MG63 (cell line): ENCODE data around the gene EDAR. TPM values are rescaled to one million over a fixed set of nuclear protein-coding genes. Genes with fewer than 3 reads are reported as not detected.

Source experiments
- DNase-seq: peaks from one replicate; pipeline ENCODE4 v3.0.0-alpha.2; 2020
- H3K27me3 ChIP-seq: fragments of 250-450 bp; sonication (Bioruptor Pico); 2 replicates; pipeline ENCODE4 v1.5.1; 2020; ENCODE audit warnings: mild to moderate bottlenecking, moderate library complexity
- H3K36me3 ChIP-seq: fragments of 250-450 bp; sonication (Bioruptor Pico); 2 replicates; pipeline ENCODE4 v1.5.1; 2020; ENCODE audit warnings: mild to moderate bottlenecking, moderate library complexity
- H3K4me3 ChIP-seq: fragments of 250-450 bp; sonication (Bioruptor Pico); 2 replicates; pipeline ENCODE4 v1.5.1; 2020; ENCODE audit warnings: mild to moderate bottlenecking, moderate library complexity
- H3K9me3 ChIP-seq: fragments of 250-450 bp; sonication (Bioruptor Pico); 2 replicates; pipeline ENCODE4 v1.5.1; 2020; ENCODE audit warnings: mild to moderate bottlenecking, moderate library complexity
- total RNA-seq: library from RNA; depleted of rRNA; stranded (reverse); fragments of >200 nt; shearing (Covaris generic); gene quantifications from 2 replicates; pipeline ENCODE4 v1.2.3, GENCODE V29; 2014; ENCODE audit warnings: low replicate concordance

EDAR gene
- total RNA-seq, 1 experiment from 2014 or later = not detected

DNA sequence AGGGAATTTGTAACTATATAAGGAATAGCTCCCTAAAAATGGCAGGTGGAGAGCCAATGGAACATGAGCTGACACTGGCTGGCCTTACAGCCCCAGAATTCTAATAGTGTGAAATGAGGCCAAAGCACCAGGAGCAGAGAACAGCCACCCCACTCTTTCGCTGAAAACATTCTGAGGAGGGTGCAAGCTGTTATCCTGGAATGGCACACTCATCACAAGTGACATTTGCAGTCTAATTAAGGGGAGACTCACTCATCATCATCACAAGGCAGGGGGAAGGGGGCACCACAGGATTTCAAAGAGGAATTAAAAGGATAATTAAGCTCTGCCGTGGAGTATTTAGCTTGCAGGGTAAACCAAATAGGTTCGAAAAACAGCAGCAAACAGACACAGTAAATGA is 94.3 kb downstream of the EDAR start:
- DNase-seq = no peak

DNA sequence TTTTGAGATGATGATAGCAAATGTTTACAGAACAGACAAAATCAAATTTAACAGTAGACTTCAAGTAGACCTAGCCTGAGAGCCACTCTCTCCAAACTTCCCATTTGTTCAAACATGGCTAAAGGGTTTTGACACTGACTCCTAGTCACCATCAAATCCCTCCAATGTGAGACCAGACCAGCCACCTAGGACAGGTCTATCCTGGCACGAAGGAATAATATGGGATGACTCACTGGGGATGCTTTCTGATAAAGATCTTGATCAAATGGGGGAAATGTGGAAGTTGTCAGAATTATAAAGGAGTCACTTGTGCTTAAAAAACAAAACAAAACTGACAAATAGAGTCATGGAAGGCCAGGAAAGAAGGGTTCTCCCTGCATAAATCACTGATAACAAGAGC is 95.7 kb downstream of the EDAR start:
- Histone ChIP-seq H3K4me3 (no peak overlapping the region), H3K9me3 (peaks cover 6% of the 10 kb centered on the region; the same call in 1 of the 2 replicates), H3K36me3 (no peaks in the 10 kb centered on the region), H3K27me3 (no peaks in the 10 kb centered on the region)
- no peak for DNase-seq

More for the DNA sequence above, 94.3 kb downstream of the EDAR start:
- H3K4me3 ChIP-seq = no peak overlapping the region
- peaks cover 3% of the 10 kb centered on the region; the same call in 1 of the 2 replicates for H3K9me3 ChIP-seq
- no peaks in the 10 kb centered on the region for H3K36me3 ChIP-seq
- no peaks in the 10 kb centered on the region for H3K27me3 ChIP-seq

DNA sequence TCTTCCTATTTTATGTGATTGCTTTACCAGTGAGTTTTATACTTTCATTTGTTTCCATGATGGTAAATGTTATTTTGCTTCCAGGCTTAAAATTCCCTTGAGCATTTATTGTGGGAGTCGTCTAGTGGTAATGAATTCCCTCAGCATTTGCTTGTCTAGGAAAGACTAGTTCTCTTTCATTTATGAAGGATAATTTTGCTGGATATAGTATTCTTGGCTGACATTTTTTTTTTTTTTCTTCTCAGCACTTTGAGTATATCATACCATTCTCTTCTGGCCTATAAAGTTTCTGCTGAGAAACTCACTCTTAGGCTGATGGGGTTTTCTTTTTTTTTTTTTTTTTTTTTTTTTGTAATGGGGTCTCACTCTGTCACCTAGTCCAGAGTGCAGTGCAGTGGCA is 99.1 kb downstream of the EDAR start:
- H3K27me3 ChIP-seq = no peaks in the 10 kb centered on the region
- H3K4me3 ChIP-seq = no peak overlapping the region
- no peak for DNase-seq
- peaks cover 6% of the 10 kb centered on the region; the same call in 1 of the 2 replicates for H3K9me3 ChIP-seq
- no peaks in the 10 kb centered on the region for H3K36me3 ChIP-seq

- H3K4me3 ChIP-seq = no peak overlapping the region
- no peaks in the 10 kb centered on the region for H3K27me3 ChIP-seq
- H3K9me3 ChIP-seq = peaks cover 4% of the 10 kb centered on the region
- H3K36me3 ChIP-seq = no peaks in the 10 kb centered on the region
- DNase-seq = no peak
Measured at GRCh38 chr2:108884619-108885018, 104.4 kb downstream of the EDAR start.

DNA sequence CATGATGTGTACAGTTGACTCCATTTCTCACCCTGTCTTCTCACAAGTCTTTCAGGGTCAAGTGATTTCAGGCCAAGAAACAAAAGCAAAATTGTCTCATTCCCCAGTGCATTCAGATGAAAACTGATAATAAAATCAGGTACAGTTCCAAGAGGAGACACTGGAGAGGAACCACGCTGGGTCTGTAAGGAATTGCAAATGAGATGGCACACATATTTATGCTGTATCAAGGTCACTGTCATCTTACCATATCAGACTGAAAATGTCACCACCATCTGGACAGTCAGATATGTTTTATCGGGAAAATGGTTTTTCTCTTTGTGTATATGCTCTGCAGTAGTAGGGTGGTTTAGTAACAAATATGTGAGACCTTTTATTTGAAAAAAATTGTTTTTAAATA is 110.7 kb downstream of the EDAR start:
- Histone ChIP-seq H3K36me3 (no peaks in the 10 kb centered on the region), H3K27me3 (no peaks in the 10 kb centered on the region), H3K9me3 (peaks cover 2% of the 10 kb centered on the region; the same call in 1 of the 2 replicates), H3K4me3 (no peak overlapping the region)
- no peak for DNase-seq

DNA sequence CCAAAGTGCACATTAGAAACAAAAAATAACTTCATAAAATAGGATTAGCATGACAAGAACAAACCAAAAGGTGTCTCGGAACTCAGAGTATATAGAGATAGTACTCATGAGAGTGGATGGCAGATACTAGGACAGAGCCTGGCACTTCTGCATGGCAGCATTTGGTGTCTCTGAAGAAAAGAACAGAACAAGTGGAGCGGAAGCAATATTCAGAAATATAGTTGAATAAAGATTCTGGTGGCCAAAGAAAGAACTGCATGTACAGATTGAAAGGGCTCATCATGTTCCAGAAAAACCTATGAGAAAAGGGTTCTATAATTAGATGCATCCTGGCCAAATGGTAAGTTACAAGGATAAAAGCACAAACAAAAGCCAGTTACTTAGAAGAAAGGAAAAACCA is 111.5 kb downstream of the EDAR start:
- no peaks in the 10 kb centered on the region for H3K36me3 ChIP-seq
- DNase-seq = no peak
- H3K9me3 ChIP-seq = peaks cover 2% of the 10 kb centered on the region; the same call in 1 of the 2 replicates
- no peaks in the 10 kb centered on the region for H3K27me3 ChIP-seq
- H3K4me3 ChIP-seq = no peak overlapping the region

DNA sequence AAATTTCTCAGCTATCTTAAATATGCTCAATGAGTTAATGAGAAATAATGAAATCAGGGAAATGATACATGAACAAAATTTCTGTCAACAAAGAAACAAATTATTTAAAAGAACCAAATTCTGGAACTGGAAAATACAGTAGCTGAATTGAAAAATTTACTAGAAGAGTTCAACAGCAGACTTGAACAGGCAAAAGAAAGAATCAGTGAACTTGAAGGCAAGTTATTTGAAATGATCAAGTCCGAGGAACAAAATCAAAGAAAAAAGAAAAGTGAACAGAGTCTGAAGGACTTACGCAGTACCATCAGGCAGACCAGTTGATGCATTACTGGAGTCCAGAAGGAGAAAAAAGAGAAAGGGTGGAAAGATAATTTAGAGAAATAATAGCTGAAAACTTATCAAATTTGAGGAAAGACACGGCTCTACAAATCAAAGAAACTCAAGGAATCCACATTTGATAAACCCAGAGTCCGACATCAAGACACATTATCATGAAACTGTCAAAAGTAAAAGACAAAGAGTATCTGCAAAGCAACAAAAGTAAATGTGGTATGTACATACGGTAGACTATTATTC is 118.9 kb downstream of the EDAR start:
- Histone ChIP-seq H3K36me3 (peaks cover 13% of the 10 kb centered on the region; the same call in 1 of the 2 replicates), H3K9me3 (peaks cover 6% of the 10 kb centered on the region), H3K4me3 (no peak overlapping the region), H3K27me3 (no peaks in the 10 kb centered on the region)
- DNase-seq = no peak

- Histone ChIP-seq H3K4me3 (no peak overlapping the region), H3K36me3 (peaks cover 13% of the 10 kb centered on the region), H3K9me3 (peaks cover 6% of the 10 kb centered on the region), H3K27me3 (no peaks in the 10 kb centered on the region)
- no peak for DNase-seq
Measured at GRCh38 chr2:108869542-108869941, 119.5 kb downstream of the EDAR start.

GRCh38 chr2:108868911-108869310 is 120.1 kb downstream of the EDAR start:
- H3K9me3 ChIP-seq = peaks cover 6% of the 10 kb centered on the region
- peaks cover 13% of the 10 kb centered on the region for H3K36me3 ChIP-seq

DNA sequence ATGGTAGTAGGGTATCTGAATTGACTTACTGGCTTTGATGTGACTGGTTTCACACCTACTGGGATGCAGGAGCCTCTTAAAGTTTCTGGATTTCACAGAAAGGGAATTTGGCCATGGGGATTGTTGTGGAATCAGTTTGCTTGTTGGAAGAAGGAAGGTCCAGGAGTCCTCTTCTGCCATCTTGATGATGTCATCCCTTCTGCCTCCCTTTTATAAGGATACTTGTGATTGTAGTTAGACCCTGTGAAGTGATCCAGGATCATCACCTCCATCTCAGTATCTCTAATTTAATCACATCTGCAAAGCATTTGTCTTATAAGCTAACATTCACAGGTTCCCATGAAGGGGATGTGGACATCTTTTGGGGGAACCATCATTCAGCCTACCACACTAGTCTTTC is 123.0 kb downstream of the EDAR start:
- no peak overlapping the region for H3K4me3 ChIP-seq
- peaks cover 13% of the 10 kb centered on the region for H3K36me3 ChIP-seq
- DNase-seq = no peak
- no peaks in the 10 kb centered on the region for H3K27me3 ChIP-seq
- H3K9me3 ChIP-seq = peaks cover 6% of the 10 kb centered on the region

More at GRCh38 chr2:108868911-108869310, 120.1 kb downstream of the EDAR start:
- Histone ChIP-seq H3K27me3 (no peaks in the 10 kb centered on the region), H3K4me3 (no peak overlapping the region)
- DNase-seq = no peak

- H3K36me3 ChIP-seq = no peaks in the 10 kb centered on the region
- H3K27me3 ChIP-seq = no peaks in the 10 kb centered on the region
- DNase-seq = no peak
- H3K9me3 ChIP-seq = no peaks in the 10 kb centered on the region
- H3K4me3 ChIP-seq = no peak overlapping the region
Measured at GRCh38 chr2:108858894-108859293, 130.1 kb downstream of the EDAR start.

- no peaks in the 10 kb centered on the region for H3K27me3 ChIP-seq
- no peaks in the 10 kb centered on the region for H3K9me3 ChIP-seq
- H3K4me3 ChIP-seq = no peak overlapping the region
- no peak for DNase-seq
- no peaks in the 10 kb centered on the region for H3K36me3 ChIP-seq
Measured at GRCh38 chr2:108855194-108855593, 133.8 kb downstream of the EDAR start.

GRCh38 chr2:108854484-108854883 is 134.5 kb downstream of the EDAR start:
- no peaks in the 10 kb centered on the region for H3K36me3 ChIP-seq
- DNase-seq = no peak

GRCh38 chr2:108853421-108853820 is 135.6 kb downstream of the EDAR start:
- Histone ChIP-seq H3K4me3 (no peak overlapping the region), H3K27me3 (no peaks in the 10 kb centered on the region), H3K9me3 (no peaks in the 10 kb centered on the region), H3K36me3 (no peaks in the 10 kb centered on the region)
- DNase-seq = no peak

More at GRCh38 chr2:108854484-108854883, 134.5 kb downstream of the EDAR start:
- Histone ChIP-seq H3K27me3 (no peaks in the 10 kb centered on the region), H3K4me3 (no peak overlapping the region), H3K9me3 (no peaks in the 10 kb centered on the region)

GRCh38 chr2:108852375-108852774 is 136.6 kb downstream of the EDAR start:
- DNase-seq = no peak
- Histone ChIP-seq H3K27me3 (no peaks in the 10 kb centered on the region), H3K9me3 (no peaks in the 10 kb centered on the region), H3K36me3 (no peaks in the 10 kb centered on the region), H3K4me3 (no peak overlapping the region)

DNA sequence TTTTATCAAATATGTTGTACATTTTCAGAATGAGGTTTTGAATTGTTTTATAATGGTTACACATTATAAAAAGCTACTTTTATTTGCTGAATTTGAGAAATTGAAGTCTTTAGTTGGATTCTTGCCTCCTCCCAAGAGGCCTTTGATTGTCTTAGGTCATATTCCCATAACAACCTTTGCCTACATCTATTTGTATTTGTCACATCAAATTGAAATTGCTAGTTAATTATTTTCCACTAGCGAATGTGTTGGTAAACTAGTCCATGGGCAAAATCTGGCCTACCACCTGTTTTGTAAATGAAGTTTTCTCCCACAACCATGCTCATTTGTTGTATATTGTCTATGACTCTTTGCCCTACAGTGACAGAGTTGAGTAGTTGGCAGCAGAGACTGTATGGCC is 142.0 kb downstream of the EDAR start:
- DNase-seq = no peak
- H3K27me3 ChIP-seq = no peaks in the 10 kb centered on the region
- H3K36me3 ChIP-seq = no peaks in the 10 kb centered on the region
- H3K4me3 ChIP-seq = no peak overlapping the region
- H3K9me3 ChIP-seq = no peaks in the 10 kb centered on the region

GRCh38 chr2:108845923-108846322 is 143.1 kb downstream of the EDAR start:
- Histone ChIP-seq H3K36me3 (no peaks in the 10 kb centered on the region; the same call in 1 of the 2 replicates), H3K4me3 (no peak overlapping the region), H3K9me3 (peaks cover 6% of the 10 kb centered on the region; the same call in 1 of the 2 replicates), H3K27me3 (no peaks in the 10 kb centered on the region)
- no peak for DNase-seq
